Gastroesophageal sphincter (tissue), 4 donors: ENCODE data around the gene ZSCAN21. TPM values are rescaled to one million over a fixed set of nuclear protein-coding genes. Genes with fewer than 3 reads are reported as not detected.

ENCODE experiments used
- ATAC-seq: fragments of 150-250 bp; one replicate; pipeline ENCODE4 v1.9.1; 2016; ENCODE audit warnings: mild to moderate bottlenecking, moderate library complexity
- H3K27ac ChIP-seq, 4 donors: fragments of 200-600 bp; sonication (generic) in 3 of 4; 1 replicate in 3 of 4; 2 replicates in 1 of 4; pipeline ENCODE4 v1.5.1; 2016 to 2019
- H3K27me3 ChIP-seq: fragments of 200-600 bp; sonication (generic); one replicate; pipeline ENCODE4 v1.5.1; 2019
- H3K36me3 ChIP-seq, 2 donors: fragments of 200-600 bp; sonication (generic); one replicate each; pipeline ENCODE4 v1.5.1; 2019; ENCODE audit warnings: control low read depth in 1 of 2
- H3K4me1 ChIP-seq, 3 donors: fragments of 200-600 bp; sonication (generic); 1 replicate in 2 of 3; 2 replicates in 1 of 3; pipeline ENCODE4 v1.5.1; 2016 to 2019; ENCODE audit warnings: control low read depth in 2 of 3
- H3K4me3 ChIP-seq, 2 donors: fragments of 200-600 bp; sonication (generic); one replicate each; pipeline ENCODE4 v1.5.1; 2019; ENCODE audit warnings: mild to moderate bottlenecking in 1 of 2, moderate library complexity in 1 of 2
- H3K9me3 ChIP-seq, 3 donors: fragments of 200-600 bp; sonication (generic); one replicate each; pipeline ENCODE4 v1.5.1; 2017 to 2019; ENCODE audit warnings: control low read depth in 2 of 3
- EP300 ChIP-seq: sonication (generic); formaldehyde crosslinking; IDR thresholded peaks from one replicate; pipeline ENCODE4 v1.6.1; 2017; ENCODE audit warnings: antibody characterized with exemption, mild to moderate bottlenecking
- POLR2A ChIP-seq, 2 donors: fragments of 450-650 bp; IDR thresholded peaks; one replicate each; pipeline ENCODE4 v1.6.1; 2017; ENCODE audit warnings: antibody characterized with exemption in 2 of 2, mild to moderate bottlenecking in 2 of 2, moderate library complexity in 1 of 2
- POLR2AphosphoS5 ChIP-seq: sonication (generic); formaldehyde crosslinking; IDR thresholded peaks from one replicate; pipeline ENCODE4 v1.6.1; 2017; ENCODE audit warnings: antibody characterized with exemption
- WGBS, 2 donors: methylation state at CpG; one replicate each; pipeline ENCODE4 v1.1.5; 2018; ENCODE audit warnings: low coverage in 1 of 2; 5-methylcytosine and 5-hydroxymethylcytosine counted together
- total RNA-seq, 4 donors: library from RNA; depleted of rRNA; stranded (reverse); fragments of >200 nt; gene quantifications; one replicate each; pipeline ENCODE4 v1.1.0, GENCODE V29; 2016
- TF ChIP-seq, protein P1 (sequence below), 4 experiments: fragments of 200-600 bp in 2 of 4; fragments of 450-650 bp in 2 of 4; sonication (generic) in 1 of 4; IDR thresholded peaks; one replicate each; pipeline ENCODE4 v1.5.1; 2017 to 2019; ENCODE audit warnings: antibody characterized with exemption in 4 of 4, mild to moderate bottlenecking in 2 of 4, moderate library complexity in 2 of 4

Gene ZSCAN21
- total RNA-seq, 4 donors from 2014 or later, result 14.0 to 21.9 (median 20.9) TPM

DNA sequence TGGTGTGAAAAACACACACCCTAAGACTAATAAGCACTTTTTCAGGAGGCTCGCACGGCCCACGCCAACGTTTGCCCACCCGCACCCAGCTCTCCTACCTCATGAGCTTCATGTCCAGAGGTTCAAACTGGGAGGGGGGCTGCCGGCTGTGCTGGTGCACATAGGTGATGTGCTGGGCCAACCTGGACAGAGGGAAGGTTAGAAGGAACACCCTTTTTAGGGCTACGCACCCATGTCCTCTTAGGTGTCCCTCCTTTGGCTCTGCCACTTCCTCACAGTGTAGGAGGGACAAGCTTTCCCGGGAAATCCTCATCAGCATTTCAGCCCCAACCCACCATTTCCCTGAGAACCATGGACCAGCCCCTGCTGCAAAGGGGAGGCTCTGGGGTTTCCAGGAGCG is 45.7 kb downstream of the ZSCAN21 start:
- H3K4me3 ChIP-seq, result no peak overlapping the region
- H3K27me3 ChIP-seq, result no peaks in the 10 kb centered on the region
- TF ChIP-seq, protein P1, sequence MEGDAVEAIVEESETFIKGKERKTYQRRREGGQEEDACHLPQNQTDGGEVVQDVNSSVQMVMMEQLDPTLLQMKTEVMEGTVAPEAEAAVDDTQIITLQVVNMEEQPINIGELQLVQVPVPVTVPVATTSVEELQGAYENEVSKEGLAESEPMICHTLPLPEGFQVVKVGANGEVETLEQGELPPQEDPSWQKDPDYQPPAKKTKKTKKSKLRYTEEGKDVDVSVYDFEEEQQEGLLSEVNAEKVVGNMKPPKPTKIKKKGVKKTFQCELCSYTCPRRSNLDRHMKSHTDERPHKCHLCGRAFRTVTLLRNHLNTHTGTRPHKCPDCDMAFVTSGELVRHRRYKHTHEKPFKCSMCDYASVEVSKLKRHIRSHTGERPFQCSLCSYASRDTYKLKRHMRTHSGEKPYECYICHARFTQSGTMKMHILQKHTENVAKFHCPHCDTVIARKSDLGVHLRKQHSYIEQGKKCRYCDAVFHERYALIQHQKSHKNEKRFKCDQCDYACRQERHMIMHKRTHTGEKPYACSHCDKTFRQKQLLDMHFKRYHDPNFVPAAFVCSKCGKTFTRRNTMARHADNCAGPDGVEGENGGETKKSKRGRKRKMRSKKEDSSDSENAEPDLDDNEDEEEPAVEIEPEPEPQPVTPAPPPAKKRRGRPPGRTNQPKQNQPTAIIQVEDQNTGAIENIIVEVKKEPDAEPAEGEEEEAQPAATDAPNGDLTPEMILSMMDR (IDR thresholded peaks at IDR 0.05), result no peak
- no peak for TF ChIP-seq POLR2A (IDR thresholded peaks at IDR 0.05)
- no peak for TF ChIP-seq POLR2AphosphoS5
- no peak for TF ChIP-seq EP300
- H3K4me1 ChIP-seq, result peaks cover 0 to 37% (median 7%) of the 10 kb centered on the region in 3 donors
- peaks cover 0 to 94% of the 10 kb centered on the region in 2 donors for H3K36me3 ChIP-seq
- WGBS, 2 donors, result 77% methylated on average over 7 of the region's 9 CpGs; no CpG with 5 or more reads in 1 of the 2 donors
- no peak for ATAC-seq
- H3K9me3 ChIP-seq, result no peaks in the 10 kb centered on the region
- H3K27ac ChIP-seq, result no peak overlapping the region

DNA sequence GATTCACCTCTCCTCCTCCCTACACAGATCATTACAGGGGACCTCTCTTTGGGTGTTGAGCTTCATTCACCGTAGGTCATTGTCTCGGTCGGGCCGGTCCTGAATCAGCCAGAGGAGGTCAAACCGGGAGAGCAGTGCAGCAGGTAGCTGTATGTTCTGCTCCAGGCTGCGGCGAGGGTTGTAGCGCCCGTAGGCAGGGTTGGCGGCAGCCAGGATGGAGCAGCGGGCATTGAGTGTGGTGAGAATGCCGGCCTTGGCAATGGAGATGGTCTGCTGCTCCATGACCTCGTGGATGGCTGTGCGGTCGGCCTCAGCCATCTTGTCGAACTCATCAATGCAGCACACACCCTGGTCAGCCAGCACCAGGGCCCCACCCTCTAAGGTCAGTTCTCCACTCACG is 46.1 kb downstream of the ZSCAN21 start:
- Histone ChIP-seq H3K36me3 (peaks cover 0 to 90% of the 10 kb centered on the region in 2 donors), H3K4me1 (peaks cover 0 to 34% (median 7%) of the 10 kb centered on the region in 3 donors), H3K27ac (no peak overlapping the region), H3K9me3 (no peaks in the 10 kb centered on the region), H3K4me3 (no peak overlapping the region), H3K27me3 (no peaks in the 10 kb centered on the region)
- no peak for ATAC-seq
- 71 to 91% methylated on average over 4 to 6 of the region's 17 CpGs for WGBS, 2 donors
- TF ChIP-seq POLR2AphosphoS5 (no peak), POLR2A (IDR thresholded peaks at IDR 0.05) (no peak)

DNA sequence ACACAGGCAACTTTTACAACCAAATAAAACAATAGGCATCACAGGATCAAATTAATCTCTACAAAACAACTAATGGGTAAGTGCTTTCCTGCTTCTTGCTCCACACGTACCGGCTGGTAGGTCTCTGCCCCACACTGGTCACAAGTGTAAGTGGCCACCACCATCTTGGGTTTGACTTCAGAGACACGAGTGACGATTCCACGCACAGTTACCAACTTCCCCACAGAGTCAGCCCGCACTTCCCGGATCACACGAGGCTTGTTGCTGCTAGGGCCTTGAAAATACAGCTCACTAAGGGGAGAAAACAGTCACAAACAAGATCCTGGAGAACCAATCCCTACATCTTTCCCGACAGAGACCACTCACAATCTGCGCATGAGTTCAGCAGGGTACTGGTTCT is 49.3 kb downstream of the ZSCAN21 start:
- TF ChIP-seq EP300 (no peak), POLR2AphosphoS5 (no peak), POLR2A (IDR thresholded peaks at IDR 0.05) (no peak)
- TF ChIP-seq, protein P1 (IDR thresholded peaks at IDR 0.05), result no peak
- Histone ChIP-seq H3K4me3 (no peak overlapping the region), H3K9me3 (no peaks in the 10 kb centered on the region), H3K27ac (peak overlapping the region in 1 of 4 donors; percentile 88), H3K36me3 (peaks cover 0 to 71% of the 10 kb centered on the region in 2 donors), H3K4me1 (peaks cover 0 to 42% (median 13%) of the 10 kb centered on the region in 3 donors), H3K27me3 (no peaks in the 10 kb centered on the region)
- 83 to 85% methylated on average over 6 to 10 of the region's 10 CpGs for WGBS, 2 donors
- no peak for ATAC-seq

DNA sequence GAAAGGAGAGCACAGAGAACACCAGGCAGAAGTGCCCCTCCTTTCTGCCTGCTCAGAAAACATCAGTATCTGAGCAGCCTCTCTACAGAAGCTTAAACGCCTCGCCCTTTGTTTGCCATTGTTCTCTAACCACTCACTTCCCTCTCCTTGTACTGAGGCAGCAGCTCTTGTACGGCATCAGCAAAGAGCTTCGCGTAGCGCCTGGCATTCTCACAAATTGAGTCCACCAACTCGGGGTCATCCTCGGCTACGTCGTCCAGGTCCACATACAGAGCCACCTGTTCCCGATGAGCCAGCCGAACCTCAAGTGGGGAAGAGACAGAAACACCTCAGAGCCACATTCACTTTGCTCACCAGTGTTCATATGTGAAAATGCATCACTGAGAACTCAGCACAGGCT is 49.9 kb downstream of the ZSCAN21 start:
- peak overlapping the region in 2 of 4 donors; percentile 88 to 93 for H3K27ac ChIP-seq
- peaks cover 0 to 41% (median 13%) of the 10 kb centered on the region in 3 donors for H3K4me1 ChIP-seq
- H3K27me3 ChIP-seq, result no peaks in the 10 kb centered on the region
- H3K36me3 ChIP-seq, result peaks cover 0 to 71% of the 10 kb centered on the region in 2 donors
- no peak for ATAC-seq
- 64 to 67% methylated on average over 1 to 4 of the region's 12 CpGs for WGBS, 2 donors
- H3K9me3 ChIP-seq, result no peaks in the 10 kb centered on the region
- TF ChIP-seq POLR2A (IDR thresholded peaks at IDR 0.05) (no peak), POLR2AphosphoS5 (no peak), EP300 (no peak)
- TF ChIP-seq, protein P1 (IDR thresholded peaks at IDR 0.05), result no peak
- H3K4me3 ChIP-seq, result peak overlapping the region in 1 of 2 donors; percentile 64

DNA sequence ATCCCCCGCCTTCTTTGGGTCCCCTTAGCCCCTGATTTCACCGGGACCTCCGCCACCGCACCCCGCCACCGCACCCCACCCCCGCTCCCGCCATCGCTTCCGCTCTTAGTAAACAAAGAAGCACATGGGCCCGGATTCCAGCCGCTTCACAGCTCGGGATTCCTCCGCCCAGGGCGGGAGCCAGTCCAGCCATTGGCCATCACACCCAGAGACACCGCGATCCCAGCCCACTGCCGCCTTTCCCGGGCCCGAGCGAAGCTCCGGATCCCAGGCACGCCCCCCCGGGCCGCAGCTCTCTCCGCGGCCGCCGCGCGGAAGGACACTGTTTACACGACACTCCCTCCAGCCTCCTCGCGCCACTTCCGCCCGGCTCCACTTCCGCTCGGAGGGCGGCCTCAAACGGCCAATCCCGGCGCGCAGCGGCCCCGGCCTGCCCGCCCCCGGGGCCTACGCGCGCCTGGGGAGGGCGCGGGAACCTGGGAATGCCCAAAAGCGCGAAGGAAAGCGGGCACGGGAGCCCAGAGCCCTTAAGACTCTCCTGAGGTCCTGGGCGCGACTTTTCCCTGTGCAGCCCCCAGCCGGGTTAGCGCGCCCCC is 50.9 kb downstream of the ZSCAN21 start:
- Histone ChIP-seq H3K4me1 (peaks cover 0 to 41% (median 13%) of the 10 kb centered on the region in 3 donors), H3K4me3 (peak overlapping the region; percentile 64 to 65), H3K9me3 (no peaks in the 10 kb centered on the region), H3K36me3 (peaks cover 0 to 71% of the 10 kb centered on the region in 2 donors), H3K27ac (peak overlapping the region; percentile 85 to 98 (median 90)), H3K27me3 (no peaks in the 10 kb centered on the region)
- WGBS, 2 donors, result 0% methylated on average over 2 of the region's 61 CpGs; no CpG with 5 or more reads in 1 of the 2 donors
- peak; percentile 89 for ATAC-seq
- TF ChIP-seq POLR2AphosphoS5 (peak; percentile 92), POLR2A (IDR thresholded peaks at IDR 0.05) (peak in 1 of 2 donors; percentile 32)
- TF ChIP-seq, protein P1 (IDR thresholded peaks at IDR 0.05), result no peak
